Effector memory CD8-positive, alpha-beta T cell (primary cell): Measurements from ENCODE around the gene KSR2.

ENCODE experiments used
- ATAC-seq: fragments of 150-1000 bp; cut with Tn5 transposase; replicated peaks from 2 replicates; pipeline ENCODE4 v1.10.0; 2021; ENCODE audit warnings: mild to moderate bottlenecking, moderate library complexity
- DNase-seq, 3 experiments: peaks; one replicate each; pipeline ENCODE4 v3.0.0; 2021
- H3K27ac Mint-ChIP-seq, 2 donors: one replicate each; pipeline ENCODE4 v1.8.0; 2022; ENCODE audit warnings: mild to moderate bottlenecking in 2 of 2, mixed read lengths in 2 of 2, moderate library complexity in 2 of 2
- H3K27me3 Mint-ChIP-seq, 2 donors: one replicate each; pipeline ENCODE4 v1.8.0; 2022; ENCODE audit warnings: mixed read lengths in 2 of 2
- H3K36me3 Mint-ChIP-seq: one replicate; pipeline ENCODE4 v1.8.0; 2022; ENCODE audit warnings: mild to moderate bottlenecking, moderate library complexity, mixed read lengths; ENCODE audit not compliant: insufficient read depth
- H3K4me1 Mint-ChIP-seq, 2 donors: one replicate each; pipeline ENCODE4 v1.8.0; 2022; ENCODE audit warnings: low read depth in 2 of 2, mixed read lengths in 2 of 2
- H3K4me3 Mint-ChIP-seq, 2 donors: one replicate each; pipeline ENCODE4 v1.8.0; 2022; ENCODE audit warnings: mild to moderate bottlenecking in 2 of 2, mixed read lengths in 2 of 2, moderate library complexity in 2 of 2
- H3K9me3 Mint-ChIP-seq, 2 donors: one replicate each; pipeline ENCODE4 v1.8.0; 2022; ENCODE audit warnings: mixed read lengths in 2 of 2

The KSR2 gene

GRCh38 chr12:117501076-117501869 is 467.5 kb downstream of the KSR2 start:
- no peak overlapping the region for H3K4me3 Mint-ChIP-seq
- H3K27me3 Mint-ChIP-seq: peaks cover 0 to 9% of the 10 kb centered on the region in 2 donors
- H3K9me3 Mint-ChIP-seq: no peaks in the 10 kb centered on the region
- peaks cover 0 to 3% of the 10 kb centered on the region in 2 donors for H3K4me1 Mint-ChIP-seq
- no peaks in the 10 kb centered on the region for H3K36me3 Mint-ChIP-seq
- no peak overlapping the region for H3K27ac Mint-ChIP-seq
- no peak for DNase-seq
- ATAC-seq: no peak

GRCh38 chr12:117499759-117500485 is 468.9 kb downstream of the KSR2 start:
- Mint-ChIP-seq H3K4me3 (no peak overlapping the region), H3K27me3 (peaks cover 0 to 9% of the 10 kb centered on the region in 2 donors), H3K27ac (no peak overlapping the region), H3K9me3 (no peaks in the 10 kb centered on the region), H3K36me3 (no peaks in the 10 kb centered on the region), H3K4me1 (peaks cover 0 to 3% of the 10 kb centered on the region in 2 donors)
- DNase-seq: no peak
- ATAC-seq: no peak

GRCh38 chr12:117498880-117499279 is 469.9 kb downstream of the KSR2 start:
- Mint-ChIP-seq H3K4me1 (peaks cover 0 to 3% of the 10 kb centered on the region in 2 donors), H3K27me3 (peaks cover 0 to 9% of the 10 kb centered on the region in 2 donors), H3K4me3 (no peak overlapping the region), H3K36me3 (no peaks in the 10 kb centered on the region), H3K27ac (no peak overlapping the region), H3K9me3 (no peaks in the 10 kb centered on the region)
- DNase-seq (no peak), ATAC-seq (no peak)

GRCh38 chr12:117498256-117498655 is 470.5 kb downstream of the KSR2 start:
- H3K4me3 Mint-ChIP-seq: no peak overlapping the region
- no peaks in the 10 kb centered on the region for H3K9me3 Mint-ChIP-seq
- no peak overlapping the region for H3K27ac Mint-ChIP-seq
- H3K36me3 Mint-ChIP-seq: no peaks in the 10 kb centered on the region
- peaks cover 0 to 3% of the 10 kb centered on the region in 2 donors for H3K4me1 Mint-ChIP-seq
- H3K27me3 Mint-ChIP-seq: peaks cover 0 to 9% of the 10 kb centered on the region in 2 donors
- ATAC-seq (no peak), DNase-seq (no peak)

GRCh38 chr12:117497407-117497806 is 471.4 kb downstream of the KSR2 start:
- no peak overlapping the region for H3K4me3 Mint-ChIP-seq
- DNase-seq (no peak), ATAC-seq (no peak)
- no peak overlapping the region for H3K27ac Mint-ChIP-seq
- no peaks in the 10 kb centered on the region for H3K36me3 Mint-ChIP-seq
- H3K27me3 Mint-ChIP-seq: peaks cover 0 to 9% of the 10 kb centered on the region in 2 donors
- no peaks in the 10 kb centered on the region for H3K4me1 Mint-ChIP-seq
- H3K9me3 Mint-ChIP-seq: no peaks in the 10 kb centered on the region

- Mint-ChIP-seq H3K36me3 (no peaks in the 10 kb centered on the region), H3K27ac (no peak overlapping the region), H3K4me1 (no peaks in the 10 kb centered on the region), H3K4me3 (no peak overlapping the region), H3K9me3 (peaks cover 0 to under 1% of the 10 kb centered on the region in 2 donors), H3K27me3 (peaks cover 0 to 9% of the 10 kb centered on the region in 2 donors)
- ATAC-seq (no peak), DNase-seq (no peak)
Measured at GRCh38 chr12:117494833-117495655, 473.7 kb downstream of the KSR2 start.

GRCh38 chr12:117491711-117492110 is 477.1 kb downstream of the KSR2 start:
- H3K27ac Mint-ChIP-seq: no peak overlapping the region
- no peaks in the 10 kb centered on the region for H3K4me1 Mint-ChIP-seq
- peaks cover 6 to 8% of the 10 kb centered on the region in 2 donors for H3K27me3 Mint-ChIP-seq
- no peak overlapping the region for H3K4me3 Mint-ChIP-seq
- DNase-seq: no peak
- no peaks in the 10 kb centered on the region for H3K36me3 Mint-ChIP-seq
- peaks cover 6 to 9% of the 10 kb centered on the region in 2 donors for H3K9me3 Mint-ChIP-seq
- no peak for ATAC-seq

GRCh38 chr12:117490130-117490529 is 478.7 kb downstream of the KSR2 start:
- Mint-ChIP-seq H3K27me3 (peaks cover 6 to 8% of the 10 kb centered on the region in 2 donors), H3K4me1 (no peaks in the 10 kb centered on the region), H3K27ac (no peak overlapping the region), H3K36me3 (no peaks in the 10 kb centered on the region), H3K4me3 (no peak overlapping the region), H3K9me3 (peaks cover 6 to 9% of the 10 kb centered on the region in 2 donors)
- DNase-seq (no peak), ATAC-seq (no peak)

GRCh38 chr12:117489671-117490070 is 479.1 kb downstream of the KSR2 start:
- DNase-seq (no peak), ATAC-seq (no peak)
- Mint-ChIP-seq H3K27ac (no peak overlapping the region), H3K27me3 (peaks cover 6 to 8% of the 10 kb centered on the region in 2 donors), H3K9me3 (peaks cover 6 to 9% of the 10 kb centered on the region in 2 donors), H3K36me3 (no peaks in the 10 kb centered on the region), H3K4me3 (no peak overlapping the region), H3K4me1 (no peaks in the 10 kb centered on the region)

GRCh38 chr12:117486840-117487659 is 481.7 kb downstream of the KSR2 start:
- H3K36me3 Mint-ChIP-seq: no peaks in the 10 kb centered on the region
- no peaks in the 10 kb centered on the region for H3K4me1 Mint-ChIP-seq
- DNase-seq (no peak), ATAC-seq (no peak)
- peaks cover 6 to 8% of the 10 kb centered on the region in 2 donors for H3K27me3 Mint-ChIP-seq
- H3K27ac Mint-ChIP-seq: no peak overlapping the region
- no peak overlapping the region for H3K4me3 Mint-ChIP-seq
- H3K9me3 Mint-ChIP-seq: peaks cover 6 to 9% of the 10 kb centered on the region in 2 donors

- ATAC-seq (no peak), DNase-seq (no peak)
- Mint-ChIP-seq H3K9me3 (peaks cover 6 to 9% of the 10 kb centered on the region in 2 donors), H3K4me1 (no peaks in the 10 kb centered on the region), H3K27me3 (peaks cover 6 to 8% of the 10 kb centered on the region in 2 donors), H3K4me3 (no peak overlapping the region), H3K27ac (no peak overlapping the region), H3K36me3 (no peaks in the 10 kb centered on the region)
Measured at GRCh38 chr12:117485984-117486839, 482.6 kb downstream of the KSR2 start.

- Mint-ChIP-seq H3K4me3 (no peak overlapping the region), H3K9me3 (peaks cover 5 to 9% of the 10 kb centered on the region in 2 donors), H3K4me1 (no peaks in the 10 kb centered on the region), H3K27ac (no peak overlapping the region), H3K36me3 (no peaks in the 10 kb centered on the region), H3K27me3 (peaks cover 6 to 8% of the 10 kb centered on the region in 2 donors)
- DNase-seq: no peak
- no peak for ATAC-seq
Measured at GRCh38 chr12:117484901-117485300, 483.9 kb downstream of the KSR2 start.
